IPS DF 6.9 (cell line): ENCODE results near the gene ABHD2.
"Not testable (repeated sequence)": the region's sequence is repeated elsewhere in the genome, so short reads cannot be mapped to it uniquely, and the experiment has no call there.

Source experiments
- DNase-seq: peaks from one replicate; pipeline ENCODE4 v3.0.0-alpha.2; 2013; ENCODE audit warnings: low read depth, low spot score
- H3K27ac ChIP-seq: one replicate; pipeline ENCODE4 v1.5.1; 2013; ENCODE audit warnings: low read length, control low read depth
- H3K27me3 ChIP-seq: 2 replicates; pipeline ENCODE4 v1.6.1; 2013; ENCODE audit warnings: mild to moderate bottlenecking, low read length; ENCODE audit not compliant: control insufficient read depth, insufficient read depth
- H3K36me3 ChIP-seq: 2 replicates; pipeline ENCODE4 v1.6.1; 2013; ENCODE audit warnings: low read length; ENCODE audit not compliant: control insufficient read depth, insufficient read depth
- H3K4me1 ChIP-seq: 2 replicates; pipeline ENCODE4 v1.6.1; 2013; ENCODE audit warnings: low read length; ENCODE audit not compliant: control insufficient read depth, insufficient read depth
- H3K4me3 ChIP-seq: 2 replicates; pipeline ENCODE4 v1.5.1; 2013; ENCODE audit warnings: mild to moderate bottlenecking, low read length
- H3K9me3 ChIP-seq: 2 replicates; pipeline ENCODE4 v1.6.1; 2013; ENCODE audit warnings: low read length, inconsistent platforms; ENCODE audit not compliant: control insufficient read depth, insufficient read depth
- WGBS: extraction: QIAGEN DNeasy Blood & Tissue Kit; methylation state at CpG from one replicate; pipeline ENCODE4 v1.1.7; 2013; ENCODE audit warnings: mixed read lengths, missing lambda C conversion rate; ENCODE audit not compliant: insufficient read length, insufficient coverage; 5-methylcytosine and 5-hydroxymethylcytosine counted together

ABHD2 gene

DNA sequence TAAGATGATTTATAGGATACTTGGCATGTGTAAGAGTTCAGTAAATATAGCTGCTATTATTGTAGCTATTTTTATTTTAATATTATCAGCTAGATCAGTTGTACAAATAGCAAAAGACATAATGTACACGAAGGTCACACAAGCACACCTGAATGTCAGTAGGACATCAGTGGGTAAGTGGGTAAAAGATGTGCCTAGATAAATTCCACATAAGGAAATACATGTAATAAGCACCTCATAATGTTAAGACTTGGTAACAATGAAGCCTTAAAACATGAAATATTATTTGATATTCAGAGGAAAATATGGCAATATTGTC is 41.5 kb downstream of the ABHD2 start:
- no peaks in the 10 kb centered on the region; the same call in 1 of the 2 replicates for H3K4me1 ChIP-seq
- no peaks in the 10 kb centered on the region for H3K9me3 ChIP-seq
- no peak overlapping the region for H3K27ac ChIP-seq
- H3K27me3 ChIP-seq: no peaks in the 10 kb centered on the region
- WGBS: no CpG with 5 or more reads among the region's 1 CpG
- H3K4me3 ChIP-seq: no peak overlapping the region
- DNase-seq: no peak
- no peaks in the 10 kb centered on the region for H3K36me3 ChIP-seq

DNA sequence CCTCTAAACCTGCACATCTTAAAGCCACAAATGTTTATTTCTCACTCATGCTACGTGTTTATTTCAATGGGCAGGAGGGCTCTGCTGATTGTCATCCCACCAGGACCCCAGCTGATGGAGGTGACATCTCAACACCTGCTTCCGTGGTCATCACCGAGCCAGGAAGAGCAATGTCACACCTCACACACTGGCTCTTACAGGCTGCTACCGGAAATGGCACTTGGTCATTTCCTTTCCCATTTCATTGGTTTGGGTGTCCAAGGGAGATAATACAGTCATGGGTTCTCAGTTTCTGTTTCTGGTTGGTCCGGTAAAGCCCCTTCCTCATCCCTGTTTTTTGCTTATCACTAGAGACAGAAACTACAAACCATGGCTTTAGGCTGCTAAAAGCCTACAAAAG is 41.9 kb downstream of the ABHD2 start:
- Histone ChIP-seq H3K4me1 (no peaks in the 10 kb centered on the region; the same call in 1 of the 2 replicates), H3K27ac (no peak overlapping the region), H3K9me3 (no peaks in the 10 kb centered on the region), H3K27me3 (no peaks in the 10 kb centered on the region), H3K4me3 (no peak overlapping the region), H3K36me3 (no peaks in the 10 kb centered on the region)
- no CpG with 5 or more reads among the region's 5 CpGs for WGBS
- DNase-seq: no peak

DNA sequence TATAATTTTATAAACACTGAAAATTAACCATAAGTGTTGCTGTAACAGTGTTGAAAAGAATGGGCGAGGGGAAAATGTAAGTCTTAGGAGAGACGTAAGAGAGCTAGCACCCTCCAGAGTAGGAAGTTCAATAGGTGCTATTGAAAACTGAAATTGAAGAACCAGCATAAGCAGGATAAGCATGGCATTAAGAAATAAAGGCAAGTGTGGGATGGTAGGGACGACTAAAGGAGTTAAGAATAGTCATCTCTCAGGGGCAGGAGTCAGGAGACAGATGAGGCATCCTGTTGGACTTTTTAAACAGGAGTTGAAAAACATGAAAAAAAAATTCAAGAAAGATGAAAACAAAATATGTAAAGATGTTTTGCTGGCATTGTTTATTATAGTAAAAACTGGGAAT is 43.5 kb downstream of the ABHD2 start:
- Histone ChIP-seq H3K27ac (no peak overlapping the region), H3K4me1 (no peaks in the 10 kb centered on the region; the same call in 1 of the 2 replicates)
- WGBS: no CpG with 5 or more reads among the region's 3 CpGs

DNA sequence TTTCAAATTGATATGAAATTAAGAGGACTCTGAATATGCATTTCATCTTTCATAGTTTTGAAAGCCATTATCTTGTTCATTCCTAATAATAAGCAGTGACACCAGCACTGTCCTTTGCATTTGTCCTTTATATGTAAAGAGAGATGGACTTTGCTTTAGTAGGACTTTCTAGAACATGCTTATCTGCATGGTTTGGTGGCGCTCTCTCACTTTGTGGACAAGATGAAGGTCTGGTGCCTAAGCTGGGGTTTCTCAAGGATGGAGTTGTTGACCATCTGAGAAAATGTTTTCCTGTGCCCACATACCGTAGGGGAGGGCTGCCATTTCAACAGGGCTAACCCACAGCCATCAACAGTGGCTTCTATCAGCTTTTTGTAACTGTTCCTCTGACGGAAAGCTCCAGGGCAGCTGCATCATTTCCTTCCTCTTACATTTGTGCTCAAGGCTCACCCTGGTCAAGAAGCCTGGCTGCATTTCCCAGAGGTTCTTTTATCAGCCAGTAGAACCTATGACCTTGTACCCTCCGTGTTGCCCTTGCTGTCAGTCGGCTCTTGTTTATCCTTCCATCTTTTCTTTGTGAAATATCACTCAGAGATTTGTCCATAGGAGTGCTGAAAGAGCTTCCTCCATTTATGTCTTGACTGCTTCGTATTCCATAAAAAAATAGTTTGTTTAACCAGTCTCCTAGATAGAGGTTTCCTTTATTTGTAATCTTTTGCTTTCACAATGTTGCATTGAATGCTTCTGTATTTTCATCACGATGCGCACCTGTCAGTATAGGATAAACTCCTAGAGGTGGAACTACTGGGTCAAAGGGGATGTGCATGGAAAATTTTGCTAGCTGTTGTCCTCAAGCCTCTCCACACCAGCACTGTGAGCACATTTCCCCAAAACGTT is 44.6 kb downstream of the ABHD2 start:
- H3K27ac ChIP-seq: no peak overlapping the region
- no peak for DNase-seq
- H3K36me3 ChIP-seq: no peaks in the 10 kb centered on the region
- no peak overlapping the region for H3K4me3 ChIP-seq
- WGBS: no CpG with 5 or more reads among the region's 9 CpGs
- no peaks in the 10 kb centered on the region for H3K9me3 ChIP-seq
- no peaks in the 10 kb centered on the region; the same call in 1 of the 2 replicates for H3K4me1 ChIP-seq
- H3K27me3 ChIP-seq: no peaks in the 10 kb centered on the region

More for the DNA sequence above, 43.5 kb downstream of the ABHD2 start:
- no peaks in the 10 kb centered on the region for H3K27me3 ChIP-seq
- H3K4me3 ChIP-seq: no peak overlapping the region
- no peak for DNase-seq
- H3K9me3 ChIP-seq: no peaks in the 10 kb centered on the region
- no peaks in the 10 kb centered on the region for H3K36me3 ChIP-seq

DNA sequence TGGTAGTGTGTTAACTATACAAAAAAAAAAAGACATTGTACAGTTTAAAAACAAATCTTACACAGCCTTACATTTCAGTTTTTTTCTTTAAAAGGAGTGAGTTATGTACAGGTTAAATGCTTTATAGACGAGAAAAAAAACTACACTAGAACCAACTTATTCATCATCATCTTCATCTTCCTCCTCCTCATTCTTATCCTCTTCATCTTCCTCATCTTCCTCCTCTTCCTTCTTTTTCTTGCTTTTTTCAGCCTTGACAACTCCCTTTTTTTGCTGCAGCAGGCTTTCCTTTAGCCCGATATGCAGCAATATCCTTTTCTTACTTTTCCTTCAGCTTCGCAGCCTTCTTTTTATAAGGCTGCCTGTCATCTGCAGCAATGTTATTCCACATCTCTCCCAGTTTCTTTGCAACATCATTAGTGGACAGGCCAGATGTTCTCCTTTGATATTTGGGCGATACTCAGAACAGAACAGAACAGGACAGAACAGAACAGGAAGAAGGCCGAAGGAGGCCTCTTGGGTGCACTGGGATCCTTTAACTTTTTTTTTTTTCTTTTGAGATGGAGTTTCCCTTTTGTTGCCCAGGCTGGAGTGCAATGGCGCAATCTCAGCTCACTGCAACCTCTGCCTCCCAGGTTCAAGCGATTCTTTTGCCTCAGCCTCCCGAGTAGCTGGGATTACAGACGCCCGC is 47.3 kb downstream of the ABHD2 start:
- not testable (repeated sequence) for H3K27ac ChIP-seq, H3K27me3 ChIP-seq, H3K4me3 ChIP-seq, H3K36me3 ChIP-seq, DNase-seq, H3K9me3 ChIP-seq, H3K4me1 ChIP-seq
- no CpG with 5 or more reads among the region's 10 CpGs for WGBS

DNA sequence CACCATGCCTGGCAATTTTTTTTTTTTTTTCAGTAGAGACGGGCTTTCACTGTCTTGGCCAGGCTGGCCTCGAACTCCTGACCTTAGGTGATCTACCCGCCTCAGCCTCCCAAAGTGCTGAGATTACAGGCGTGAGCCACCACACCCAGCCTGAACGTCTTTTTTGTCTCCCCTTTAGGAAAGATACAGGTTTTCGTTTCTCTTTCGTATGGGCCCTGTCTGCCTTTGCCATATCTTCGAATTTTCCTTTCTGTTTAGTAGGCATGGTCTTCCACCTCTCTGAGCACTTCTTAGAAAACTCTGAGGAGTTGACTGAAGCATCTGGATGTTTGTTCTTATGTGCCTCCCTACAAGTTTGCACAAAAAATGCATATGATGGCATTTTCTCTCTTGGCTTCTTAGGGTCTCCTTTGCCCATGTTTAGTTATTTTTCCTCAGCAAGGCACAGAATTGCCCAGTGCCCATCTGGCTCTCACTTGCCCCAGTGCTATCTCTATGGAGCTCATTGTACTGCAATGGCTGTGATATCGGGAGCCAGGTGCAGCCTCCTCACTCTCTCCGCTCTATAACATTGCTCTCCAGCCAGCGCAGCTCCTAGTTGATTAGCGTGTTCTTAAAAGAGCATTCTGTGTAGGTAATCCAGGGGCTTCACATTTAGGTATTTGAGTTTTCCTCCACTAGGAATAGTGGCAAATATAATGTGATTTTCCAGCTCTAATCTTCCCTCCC is 48.0 kb downstream of the ABHD2 start:
- DNase-seq: no peak
- Histone ChIP-seq H3K4me3 (no peak overlapping the region), H3K9me3 (no peaks in the 10 kb centered on the region), H3K36me3 (no peaks in the 10 kb centered on the region), H3K27me3 (no peaks in the 10 kb centered on the region), H3K4me1 (no peaks in the 10 kb centered on the region), H3K27ac (no peak overlapping the region)
- WGBS: no CpG with 5 or more reads among the region's 12 CpGs

DNA sequence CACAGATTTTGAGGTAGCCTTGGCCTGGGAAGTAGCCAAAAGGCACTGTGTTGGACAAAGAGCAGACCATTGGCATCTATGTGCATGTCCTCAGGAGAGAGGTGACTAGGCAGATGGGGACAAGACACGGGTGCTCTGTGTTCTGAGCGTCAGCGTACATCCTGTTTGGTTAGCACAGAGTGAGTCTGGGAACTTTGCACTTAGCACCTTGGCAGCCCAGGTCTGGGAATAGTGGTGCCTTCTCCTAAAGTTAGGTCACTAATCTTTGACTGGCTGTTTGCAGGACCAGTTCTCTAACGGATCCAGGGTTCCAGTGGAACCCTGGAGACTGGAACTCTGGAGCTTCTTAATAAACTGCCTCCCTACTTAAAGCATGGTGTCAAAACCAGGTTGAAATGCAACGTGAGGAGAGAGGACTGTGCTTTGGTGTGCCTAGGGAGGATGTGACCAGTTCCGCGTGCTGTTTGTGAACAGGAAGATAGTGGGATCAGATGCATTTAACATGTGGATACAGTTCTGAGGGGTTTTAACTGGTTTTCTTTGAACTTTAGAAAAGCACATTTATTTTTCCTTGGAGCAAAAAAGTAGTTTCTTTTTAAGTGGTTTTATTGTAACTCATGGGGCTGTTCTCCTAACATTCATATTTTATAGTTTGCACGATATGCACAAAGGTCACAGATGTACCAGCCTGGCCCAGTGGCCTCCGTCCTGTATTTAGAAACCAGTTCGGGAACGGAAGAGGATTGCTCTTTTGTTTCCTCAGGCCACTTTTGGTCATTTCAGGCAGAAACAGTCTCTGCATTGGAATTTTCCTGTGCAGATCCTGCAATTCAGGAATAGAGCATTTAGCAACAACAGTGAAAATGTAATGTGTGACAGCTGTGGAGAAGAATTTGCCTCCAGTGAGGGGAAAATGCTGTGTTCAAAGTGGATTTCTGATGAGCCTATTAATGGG is 48.8 kb downstream of the ABHD2 start:
- H3K9me3 ChIP-seq: no peaks in the 10 kb centered on the region
- H3K27me3 ChIP-seq: no peaks in the 10 kb centered on the region
- no peaks in the 10 kb centered on the region for H3K4me1 ChIP-seq
- WGBS: no CpG with 5 or more reads among the region's 11 CpGs
- no peak overlapping the region for H3K27ac ChIP-seq
- DNase-seq: no peak
- no peaks in the 10 kb centered on the region for H3K36me3 ChIP-seq
- no peak overlapping the region for H3K4me3 ChIP-seq

DNA sequence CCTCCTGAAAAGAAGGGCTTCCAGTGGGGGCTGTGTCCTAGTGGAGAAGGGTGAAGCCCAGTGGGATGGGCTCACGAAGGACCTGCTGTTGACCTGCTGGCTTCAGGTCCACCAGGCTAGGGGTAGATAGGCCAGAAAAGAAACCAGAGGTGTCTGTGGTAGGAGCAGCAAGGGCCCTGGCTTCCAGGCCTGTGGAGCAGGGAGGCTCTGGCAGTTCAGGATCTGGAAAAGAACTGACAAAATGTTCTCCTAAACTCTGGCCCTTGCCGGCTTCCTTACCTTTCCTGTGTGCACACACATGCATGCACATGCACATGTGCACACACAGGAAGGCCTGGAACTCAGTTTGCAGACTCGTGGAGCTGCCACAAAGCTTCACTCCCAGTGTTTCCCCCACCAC is 49.7 kb downstream of the ABHD2 start:
- Histone ChIP-seq H3K4me3 (no peak overlapping the region), H3K9me3 (no peaks in the 10 kb centered on the region), H3K27ac (no peak overlapping the region), H3K4me1 (no peaks in the 10 kb centered on the region), H3K36me3 (no peaks in the 10 kb centered on the region), H3K27me3 (no peaks in the 10 kb centered on the region)
- no peak for DNase-seq
- no CpG with 5 or more reads among the region's 3 CpGs for WGBS

DNA sequence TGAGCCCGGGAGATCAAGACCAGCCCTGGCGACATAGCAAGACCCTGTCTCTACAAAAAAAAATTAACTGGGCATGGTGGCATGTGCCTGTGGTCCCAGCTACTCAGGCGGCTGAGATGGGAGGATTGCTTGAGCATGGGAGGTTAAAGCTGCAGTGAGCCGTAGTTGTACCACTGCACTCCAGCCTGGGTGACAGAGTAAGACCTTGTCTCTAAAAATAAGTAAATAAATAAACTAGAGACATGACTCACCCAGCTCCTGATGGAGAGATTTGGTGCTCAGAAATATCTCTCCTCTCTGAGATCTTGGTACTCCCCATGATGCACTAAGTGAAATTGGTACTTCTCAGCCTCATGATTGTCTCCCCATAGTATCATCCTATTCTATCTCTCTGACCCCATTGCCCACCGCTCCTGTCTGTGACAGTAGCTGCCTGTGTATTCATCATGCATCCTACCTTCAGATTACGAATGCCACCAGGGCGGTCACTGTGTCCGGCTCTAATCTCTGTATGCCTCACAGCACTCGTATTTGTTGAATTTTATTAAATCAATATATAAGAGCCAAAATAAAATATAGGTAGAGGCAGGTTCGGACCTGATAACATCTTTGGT is 50.9 kb downstream of the ABHD2 start:
- WGBS: no CpG with 5 or more reads among the region's 10 CpGs
- H3K4me3 ChIP-seq: no peak overlapping the region
- DNase-seq: no peak
- H3K36me3 ChIP-seq: no peaks in the 10 kb centered on the region
- H3K27me3 ChIP-seq: no peaks in the 10 kb centered on the region
- no peaks in the 10 kb centered on the region for H3K9me3 ChIP-seq
- no peaks in the 10 kb centered on the region for H3K4me1 ChIP-seq
- H3K27ac ChIP-seq: no peak overlapping the region
